GM19351 (cell line): Measurements from ENCODE around the gene RHEB.
"Not testable (repeated sequence)": the region's sequence is repeated elsewhere in the genome, so short reads cannot be mapped to it uniquely, and the experiment has no call there.

Source experiments
- ATAC-seq: cut with Tn5 transposase; IDR thresholded peaks from one replicate; pipeline ENCODE4 v1.9.1; 2021; ENCODE audit warnings: mild to moderate bottlenecking, moderate library complexity; ENCODE audit not compliant: unreplicated experiment

Gene RHEB

GRCh38 chr7:151519765-151520418, at the start of gene RHEB:
RHEB (minus strand) TSS chr7:151519895; CDS start chr7:151519511, 384 bp downstream.
- ATAC-seq = peak; percentile 74

- ATAC-seq = no peak
Observed at GRCh38 chr7:151566897-151567320, 47.2 kb upstream of the RHEB start.

DNA sequence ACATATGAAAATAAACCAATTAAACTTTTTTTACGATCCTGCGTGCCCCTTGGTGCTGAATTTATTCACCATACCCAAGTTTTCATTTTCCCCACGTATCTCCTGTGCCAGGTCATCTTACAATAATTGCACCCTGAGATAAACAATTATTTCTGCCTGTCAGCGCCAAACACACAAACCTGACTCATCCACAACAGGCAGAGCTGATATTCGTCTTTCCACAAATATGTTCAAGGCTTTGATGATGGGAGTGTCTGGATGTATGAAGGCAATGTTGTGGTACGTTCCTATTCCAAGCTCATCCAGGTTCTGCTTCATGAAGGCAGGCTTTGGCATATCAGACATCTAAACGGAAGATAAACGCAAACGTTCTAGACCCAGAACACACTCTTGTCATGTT, 45.8 kb upstream of the RHEB start:
- ATAC-seq = no peak

GRCh38 chr7:151560243-151560642, 40.5 kb upstream of the RHEB start:
- no peak for ATAC-seq

DNA sequence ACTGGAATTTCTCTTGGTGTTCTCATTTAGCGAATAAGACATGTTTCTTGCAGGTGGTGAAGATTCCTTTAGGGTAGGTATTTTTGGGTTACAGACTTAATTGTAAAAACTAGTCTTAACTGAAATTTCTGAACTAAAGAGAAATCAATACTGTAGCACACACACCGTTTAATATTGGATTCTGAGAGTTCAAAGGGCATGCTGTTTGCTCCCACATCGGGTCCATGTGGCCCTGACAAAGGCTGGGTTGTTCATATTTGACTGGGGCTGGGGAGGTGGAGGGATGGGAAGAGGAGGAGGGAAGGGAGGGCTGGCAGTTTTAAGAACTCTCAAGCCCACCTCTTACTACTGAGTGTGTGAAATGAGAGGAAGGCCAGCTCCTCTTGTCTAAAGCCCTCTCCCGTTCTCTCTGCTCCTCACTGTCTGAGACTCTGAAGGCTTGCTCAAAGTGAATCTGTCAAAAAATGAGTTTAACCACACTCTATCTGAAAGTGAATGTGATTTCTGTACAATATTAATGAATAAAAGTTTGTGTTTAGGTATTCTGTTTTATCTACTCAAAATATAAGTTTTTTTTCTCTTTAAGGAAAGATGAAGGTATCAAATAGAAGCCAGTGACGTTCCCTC, 40.0 kb upstream of the RHEB start:
- ATAC-seq = no peak

DNA sequence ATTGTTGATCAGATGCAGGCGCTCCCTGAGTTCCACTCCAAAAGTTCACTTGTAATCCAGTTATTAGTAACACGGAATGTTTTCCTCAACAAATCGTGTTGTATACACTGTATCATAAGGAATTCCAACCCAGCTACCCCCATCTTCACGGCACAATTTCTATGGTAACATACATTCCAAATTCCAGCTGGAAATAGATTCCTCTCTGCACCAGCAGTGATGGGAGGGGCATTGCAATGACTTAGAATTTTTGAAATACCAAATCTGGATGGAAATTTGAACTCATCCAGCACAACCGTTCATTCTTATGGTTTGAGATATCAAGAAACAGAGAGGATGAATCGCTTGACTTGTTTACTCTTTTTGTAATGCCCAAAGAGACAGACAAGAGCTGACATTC, 38.9 kb upstream of the RHEB start:
- no peak for ATAC-seq

- no peak for ATAC-seq
Observed at GRCh38 chr7:151556592-151556991, 36.9 kb upstream of the RHEB start.

DNA sequence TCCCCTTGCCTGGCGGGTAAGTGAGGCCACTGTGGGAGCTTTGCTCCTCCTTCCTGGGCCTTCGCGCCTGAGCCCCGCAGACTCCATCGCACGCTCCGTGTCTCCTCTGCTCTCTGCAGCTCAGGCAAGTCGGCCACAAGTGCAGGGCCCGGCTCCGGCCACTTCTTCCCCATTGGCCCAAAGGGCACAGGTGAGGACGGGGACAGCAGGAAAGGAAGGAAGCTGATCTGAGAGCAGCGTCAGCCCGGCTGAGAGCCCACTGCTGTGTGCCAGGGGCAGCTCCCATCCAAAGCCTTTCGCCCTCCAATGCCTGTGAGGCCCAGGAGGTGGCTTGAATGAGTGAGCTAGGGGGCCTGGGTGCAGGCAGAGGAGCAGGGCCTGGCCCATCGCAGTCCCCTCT, 33.7 kb upstream of the RHEB start:
- no peak for ATAC-seq

DNA sequence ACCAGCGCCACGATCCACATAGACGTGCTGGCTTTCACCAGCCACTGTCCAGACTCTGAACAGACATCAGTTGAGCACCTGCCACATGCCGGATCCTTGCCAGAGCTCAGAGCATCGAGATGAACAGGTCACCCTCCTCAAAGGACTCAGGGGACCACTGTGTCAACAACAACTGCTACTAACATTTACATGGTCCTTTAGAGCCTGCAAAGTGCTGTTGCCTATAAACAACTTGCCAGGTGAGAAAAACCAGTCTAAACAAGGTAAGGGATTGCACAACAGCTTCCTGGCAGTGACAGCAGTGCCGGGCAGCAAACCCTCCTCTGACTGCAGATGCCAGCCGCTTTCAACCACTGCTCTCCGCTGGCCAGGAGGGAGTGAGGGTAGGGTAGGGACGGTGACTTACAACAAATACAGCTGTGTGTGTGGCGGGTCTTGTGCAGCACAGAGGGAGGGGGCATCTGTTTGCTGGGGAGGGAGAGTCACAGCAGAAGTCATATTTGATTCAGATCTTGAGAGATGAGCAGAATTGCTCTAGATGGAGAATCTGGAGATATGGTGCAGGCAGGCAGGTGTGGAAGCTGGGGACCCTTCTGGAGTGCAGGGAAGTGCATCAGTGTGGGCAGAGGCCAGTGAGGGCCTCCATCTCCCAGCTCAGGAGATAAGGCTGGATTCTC, 32.8 kb upstream of the RHEB start:
- no peak for ATAC-seq

DNA sequence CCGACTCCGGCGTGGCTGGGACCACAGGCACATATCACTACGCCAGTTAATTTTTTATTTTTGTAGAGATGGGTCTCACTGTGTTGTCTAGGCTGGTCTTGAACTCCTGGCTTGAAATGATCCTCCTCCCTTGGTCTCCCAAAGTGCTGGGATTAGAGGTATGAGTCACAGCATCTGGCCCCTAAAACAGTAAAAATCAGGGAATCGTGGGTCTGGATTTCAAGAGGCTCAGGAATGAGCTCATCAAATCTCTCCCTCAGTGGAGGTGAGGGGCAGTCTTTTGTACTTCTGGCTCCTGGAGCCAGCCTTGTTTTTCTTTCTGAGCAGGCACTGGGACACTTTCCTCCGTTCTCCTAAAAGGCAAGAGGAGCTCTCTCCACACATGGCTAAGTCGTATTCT, 32.1 kb upstream of the RHEB start:
- no peak for ATAC-seq

DNA sequence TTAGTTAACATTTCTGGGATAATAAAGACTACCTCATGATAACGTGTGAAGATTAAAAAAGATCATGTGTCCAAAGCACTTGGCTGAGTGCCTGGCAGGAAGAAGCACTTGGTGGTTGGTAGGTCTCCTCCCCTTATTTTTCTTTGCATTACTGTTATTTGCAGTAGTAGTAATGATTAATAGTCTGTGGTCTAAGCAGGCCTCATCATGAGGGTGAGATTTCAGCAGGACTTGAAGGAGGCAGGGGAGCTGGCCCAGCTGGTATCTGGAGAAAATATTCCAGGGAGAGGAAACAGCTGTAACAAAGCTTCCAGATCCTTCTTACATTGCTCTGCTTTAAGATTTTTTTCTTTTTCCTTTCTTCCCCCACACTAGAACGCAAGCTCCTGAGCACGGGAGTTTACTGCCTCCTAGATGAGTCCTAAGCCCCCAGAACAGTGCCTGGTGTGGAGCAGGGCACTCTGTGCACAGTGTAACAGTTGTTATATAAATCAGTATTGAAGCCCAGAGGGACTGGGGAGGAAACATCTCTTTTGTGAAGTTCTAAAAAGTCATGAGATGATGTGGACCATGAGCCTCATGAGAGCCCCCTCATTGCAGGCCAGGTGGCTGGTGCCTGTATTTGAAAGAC, 31.1 kb upstream of the RHEB start:
- ATAC-seq = no peak

DNA sequence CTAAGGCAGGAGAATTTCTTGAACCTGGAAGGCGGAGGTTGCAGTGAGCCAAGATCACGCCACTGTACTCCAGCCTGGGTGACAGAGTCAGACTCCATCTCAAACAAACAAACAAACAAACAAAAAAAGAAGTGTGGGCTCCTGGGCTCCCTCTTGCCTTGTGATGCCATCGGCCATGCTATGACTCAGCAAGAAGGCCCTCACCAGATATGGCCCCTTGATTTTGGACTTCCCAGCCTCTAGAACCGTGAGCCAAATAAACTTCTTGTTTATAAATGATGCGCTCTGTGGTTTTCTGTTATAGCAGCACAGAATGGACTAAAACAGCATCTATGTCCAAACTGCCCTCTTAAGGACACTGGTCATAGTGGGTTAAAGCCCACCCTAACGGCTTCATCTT, 29.9 kb upstream of the RHEB start:
- ATAC-seq = no peak

- ATAC-seq = no peak
Observed at GRCh38 chr7:151549083-151549482, 29.4 kb upstream of the RHEB start.

DNA sequence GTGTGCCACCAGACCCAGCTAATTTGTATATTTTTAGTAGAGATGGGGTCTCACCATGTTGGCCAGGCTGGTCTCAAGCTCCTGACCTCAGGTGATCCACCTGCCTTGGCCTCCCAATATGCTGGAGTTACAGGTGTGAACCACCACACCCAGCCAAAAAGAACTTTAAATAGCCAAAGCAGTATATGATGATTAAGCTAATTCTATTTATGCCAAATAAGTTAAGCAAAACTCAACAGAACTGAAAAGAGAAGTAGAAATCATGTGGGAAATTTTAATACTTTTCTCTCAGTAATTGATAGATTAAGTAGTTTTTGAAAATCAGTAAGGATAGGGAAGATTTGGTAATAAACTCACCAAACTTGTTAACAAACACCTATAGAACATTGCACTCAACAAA, 24.5 kb upstream of the RHEB start:
- ATAC-seq = no peak

DNA sequence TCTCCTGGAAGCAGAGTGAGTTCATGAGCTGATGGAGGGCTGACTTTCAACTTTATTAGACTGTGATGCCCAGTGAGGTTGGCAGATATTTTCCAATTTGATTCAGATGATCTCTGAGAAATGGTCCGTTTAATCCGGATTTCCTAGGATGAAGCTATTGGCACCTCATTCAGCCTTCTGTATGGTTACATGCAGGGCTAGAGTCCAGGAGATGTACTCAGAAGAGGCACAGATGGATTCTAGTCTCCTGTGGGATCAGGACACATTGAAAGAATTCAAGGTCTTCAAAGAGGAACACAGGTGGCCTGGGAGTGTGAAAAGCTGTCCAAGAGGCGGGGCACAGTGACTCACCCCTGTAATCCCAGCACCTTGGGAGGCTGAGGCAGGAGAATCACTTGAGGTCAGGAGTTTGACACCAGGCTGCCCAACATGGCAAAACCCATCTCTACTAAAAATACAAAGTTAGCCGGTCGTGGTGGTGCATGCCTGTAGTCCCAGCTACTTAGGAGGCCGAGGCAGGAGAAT, 23.0 kb upstream of the RHEB start:
- ATAC-seq = no peak

DNA sequence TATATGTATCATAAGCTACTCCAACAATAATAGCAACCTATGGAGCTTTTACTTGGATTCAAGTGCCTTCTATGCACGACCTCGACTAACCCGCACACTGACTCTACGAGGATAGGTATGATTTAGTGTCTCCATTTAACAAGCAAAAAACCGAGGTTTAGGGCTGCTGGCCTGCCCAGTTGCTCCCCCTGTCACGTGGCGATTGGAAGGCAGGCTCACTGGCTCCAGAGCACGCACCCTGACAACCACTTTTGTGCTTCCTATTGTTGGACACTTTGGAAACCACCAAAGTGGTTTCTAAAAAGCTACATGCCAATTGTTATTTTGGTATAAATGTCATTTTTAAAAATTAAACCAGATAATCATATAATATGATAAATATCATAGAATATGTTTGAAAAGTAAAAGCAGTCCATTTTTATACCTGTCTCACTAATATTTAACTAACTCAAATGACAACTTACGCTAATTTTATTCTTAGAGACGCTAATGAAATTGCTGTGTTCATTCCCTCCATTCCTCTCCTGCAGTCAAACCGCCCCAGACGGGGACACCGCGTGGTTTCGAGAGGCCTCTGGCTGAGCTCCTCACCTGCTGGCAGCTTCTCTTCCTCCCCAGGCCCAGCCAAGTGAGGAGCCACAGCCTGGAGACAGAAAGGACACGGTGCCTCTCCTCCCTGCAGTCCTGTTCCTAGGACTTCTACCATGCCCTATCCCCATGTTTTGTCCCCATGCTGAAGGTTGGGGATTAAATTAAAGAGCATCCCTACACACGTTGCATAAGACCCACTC, 22.2 kb upstream of the RHEB start:
- no peak for ATAC-seq

DNA sequence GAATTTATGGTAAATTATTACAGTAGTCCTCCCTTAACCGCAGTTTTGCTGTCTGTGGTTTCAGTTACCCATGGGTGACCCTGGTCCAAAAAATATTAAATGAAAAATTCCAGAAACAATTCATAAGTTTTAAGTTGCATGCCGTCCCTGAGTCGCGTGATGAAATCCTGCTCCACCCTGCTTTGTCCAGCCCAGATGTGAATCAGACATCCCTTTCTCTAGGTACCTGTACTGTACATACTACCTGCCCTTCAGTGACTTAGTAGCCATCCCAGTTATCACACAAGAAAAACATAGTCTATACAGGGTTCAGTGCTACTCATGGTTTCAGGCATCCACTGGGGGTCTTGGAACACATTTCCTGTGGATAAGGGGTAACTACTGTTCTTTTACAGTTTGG, 20.5 kb upstream of the RHEB start:
- no peak for ATAC-seq

DNA sequence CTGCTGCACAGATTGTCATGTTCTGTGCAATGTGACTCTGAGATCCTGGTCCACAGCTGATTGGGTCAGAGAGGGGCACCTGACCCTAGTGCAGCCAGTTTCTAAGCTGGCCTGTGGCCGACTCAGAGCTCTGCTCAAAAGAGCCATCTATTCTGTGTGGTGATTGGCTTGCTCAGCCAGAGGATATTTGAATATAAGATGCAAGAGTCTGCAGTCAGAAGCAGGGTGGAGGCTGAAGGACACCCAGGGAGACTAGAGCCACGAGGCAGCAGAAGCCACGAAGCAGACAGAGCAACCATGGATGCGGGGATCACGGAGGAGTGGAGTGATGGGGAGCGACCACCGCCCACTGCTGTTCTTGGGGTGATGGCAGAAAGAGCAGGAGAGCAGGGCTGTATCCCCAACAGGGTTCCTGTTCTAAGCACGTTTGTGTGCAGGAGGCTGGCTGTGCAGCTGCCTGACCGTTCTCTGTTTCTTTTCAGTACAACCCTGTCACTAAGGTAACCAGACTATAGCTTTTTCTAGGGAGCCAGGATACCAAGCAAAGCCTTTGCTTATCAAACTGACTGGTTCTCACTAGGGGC, 19.5 kb upstream of the RHEB start:
- ATAC-seq = peak; percentile 75

GRCh38 chr7:151537818-151538561, 18.3 kb upstream of the RHEB start:
- ATAC-seq = no peak

DNA sequence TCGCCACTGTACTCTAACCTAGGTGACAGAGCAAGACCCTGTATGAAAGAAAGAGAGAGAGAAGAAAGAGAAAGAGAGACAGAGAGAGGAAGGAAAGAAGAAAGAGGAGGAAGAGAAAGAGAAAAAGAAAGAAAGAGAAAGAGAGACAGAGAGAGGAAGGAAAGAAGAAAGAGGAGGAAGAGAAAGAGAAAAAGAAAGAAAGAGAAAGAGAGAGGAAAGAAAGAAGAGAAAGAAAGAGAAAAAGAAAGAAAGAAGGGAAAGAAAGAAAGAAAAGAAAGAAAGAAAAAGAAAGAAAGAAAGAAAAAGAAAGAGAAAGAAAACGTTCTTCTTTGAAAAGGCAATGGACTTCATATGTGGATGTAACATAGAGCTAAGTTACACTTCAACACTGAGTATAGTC, 16.5 kb upstream of the RHEB start:
- ATAC-seq = not testable (repeated sequence)
